ENCODE measurements around the gene CENPM. TPM values are rescaled to one million over a fixed set of nuclear protein-coding genes. Genes with fewer than 3 reads are reported as not detected.

CENPM gene
- polyA plus RNA-seq, 4 donors = 10.3 to 15.6 (median 11.6) TPM

- peak in 1 of 4 donors; percentile 42 for DNase-seq (ENCODE audit: low read depth in 4 of 4, low spot score in 3 of 4)
Observed at GRCh38 chr22:41915035-41915785, 31.7 kb downstream of the CENPM start, which contains the start of gene SHISA8. SHISA8 (minus strand) TSS chr22:41915074; CDS start chr22:41914667, 407 bp downstream.

- no peak for DNase-seq (ENCODE audit: low read depth in 4 of 4, low spot score in 3 of 4)
Observed at GRCh38 chr22:41914611-41915034, 32.3 kb downstream of the CENPM start.

GRCh38 chr22:41913842-41914534 is 33.0 kb downstream of the CENPM start:
- DNase-seq (ENCODE audit: low read depth in 4 of 4, low spot score in 3 of 4) = no peak

GRCh38 chr22:41913040-41913719 is 33.8 kb downstream of the CENPM start:
- DNase-seq (ENCODE audit: low read depth in 4 of 4, low spot score in 3 of 4) = no peak

DNA sequence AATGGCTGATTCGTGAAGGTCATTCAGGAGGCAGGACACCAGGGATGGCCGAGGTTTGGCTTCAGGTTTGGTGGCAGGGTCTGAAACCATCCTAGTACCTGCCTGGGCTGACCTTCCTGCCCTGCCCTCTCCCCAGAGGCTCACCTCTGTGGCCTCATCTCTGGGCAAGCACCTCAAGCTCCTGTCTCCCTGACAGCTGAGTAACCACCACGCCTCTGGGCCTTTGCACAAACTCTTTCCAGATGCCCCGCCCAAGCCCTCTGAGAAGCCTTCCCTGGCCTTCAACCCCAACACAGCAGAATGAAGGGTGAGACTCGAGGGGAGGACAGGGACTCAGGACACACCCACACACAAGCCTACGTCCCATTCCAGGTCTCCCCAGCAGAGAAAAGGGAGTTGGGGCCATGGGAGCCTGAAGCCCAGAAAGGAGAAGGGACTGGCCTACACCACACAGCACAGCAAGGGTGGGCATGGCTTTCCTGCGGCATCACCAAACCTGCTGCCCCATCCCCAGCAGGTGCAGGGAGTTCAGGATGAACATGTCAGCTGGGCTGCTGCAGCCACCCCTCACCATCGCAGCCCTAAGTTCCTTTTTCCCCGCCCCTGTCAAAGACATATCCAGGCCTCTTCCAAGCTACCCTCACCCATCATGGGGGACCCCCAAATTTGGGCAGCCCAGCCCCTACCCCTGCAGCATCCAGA is 34.5 kb downstream of the CENPM start:
- no peak for DNase-seq (ENCODE audit: low read depth in 4 of 4, low spot score in 3 of 4)

- DNase-seq (ENCODE audit: low read depth in 4 of 4, low spot score in 3 of 4) = no peak
Observed at GRCh38 chr22:41911001-41911611, 35.8 kb downstream of the CENPM start.

GRCh38 chr22:41910050-41911000 is 36.6 kb downstream of the CENPM start:
- no peak for DNase-seq (ENCODE audit: low read depth in 4 of 4, low spot score in 3 of 4)

DNA sequence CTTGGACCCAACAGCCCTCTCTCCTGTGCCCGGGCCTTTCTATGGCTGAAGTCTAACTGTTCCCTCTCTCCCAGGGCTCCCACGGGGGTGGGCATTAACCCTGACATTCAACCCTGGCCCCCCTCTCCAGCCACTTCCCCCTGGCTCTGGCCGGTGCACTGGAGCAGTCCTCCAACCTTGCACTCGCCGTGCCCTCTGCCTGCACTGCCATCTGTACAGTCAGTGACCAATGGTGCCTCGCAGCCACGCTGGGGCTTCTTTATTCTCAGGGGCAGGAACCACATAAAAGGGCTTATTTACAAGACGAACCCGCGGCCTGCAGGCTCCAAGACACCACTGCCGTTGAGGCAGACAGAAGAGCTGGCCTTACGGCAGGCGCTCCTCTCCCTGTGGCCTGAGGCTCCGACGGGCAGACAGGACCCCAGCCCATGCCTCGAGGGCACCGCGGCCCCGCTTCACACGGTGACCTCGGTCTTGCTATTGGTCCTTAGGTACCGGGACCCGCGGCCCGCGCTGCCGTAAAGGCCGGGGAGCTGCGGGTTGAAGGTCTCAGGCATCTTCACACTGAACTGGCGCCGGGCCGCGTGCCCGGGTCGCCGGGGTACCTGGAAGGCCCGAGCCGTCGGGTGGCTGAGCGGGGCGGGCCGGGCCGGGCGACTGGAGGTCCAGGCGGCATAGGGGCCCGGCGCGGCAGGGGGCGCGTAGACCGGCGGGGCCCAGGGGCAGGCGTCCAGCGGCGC is 37.5 kb downstream of the CENPM start:
- no peak for DNase-seq (ENCODE audit: low read depth in 4 of 4, low spot score in 3 of 4)

GRCh38 chr22:41908411-41909309 is 38.3 kb downstream of the CENPM start:
- DNase-seq (ENCODE audit: low read depth in 4 of 4, low spot score in 3 of 4) = no peak

- no peak for DNase-seq (ENCODE audit: low read depth in 4 of 4, low spot score in 3 of 4)
Observed at GRCh38 chr22:41907436-41908401, 39.2 kb downstream of the CENPM start.

DNA sequence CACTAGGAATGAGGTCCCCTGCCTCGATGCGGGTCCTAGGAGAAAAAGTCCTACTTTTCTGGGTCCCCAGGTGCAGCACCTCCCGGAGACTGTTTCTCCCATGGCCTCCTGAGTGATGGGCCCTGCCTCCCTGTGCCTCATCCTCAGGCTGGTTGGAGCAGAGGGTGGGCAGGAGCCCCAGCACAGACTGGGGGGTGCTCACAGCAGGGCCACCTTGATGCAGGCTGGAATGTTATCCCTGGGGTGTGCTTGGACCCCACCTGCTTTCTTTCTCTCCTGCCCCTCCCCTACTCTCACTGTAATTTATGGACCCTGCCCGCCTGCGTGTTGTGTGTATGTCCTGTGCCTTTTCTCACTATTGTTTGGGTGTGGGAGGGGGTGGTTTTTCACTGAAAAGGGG is 40.1 kb downstream of the CENPM start:
- DNase-seq (ENCODE audit: low read depth in 4 of 4, low spot score in 3 of 4) = no peak

DNA sequence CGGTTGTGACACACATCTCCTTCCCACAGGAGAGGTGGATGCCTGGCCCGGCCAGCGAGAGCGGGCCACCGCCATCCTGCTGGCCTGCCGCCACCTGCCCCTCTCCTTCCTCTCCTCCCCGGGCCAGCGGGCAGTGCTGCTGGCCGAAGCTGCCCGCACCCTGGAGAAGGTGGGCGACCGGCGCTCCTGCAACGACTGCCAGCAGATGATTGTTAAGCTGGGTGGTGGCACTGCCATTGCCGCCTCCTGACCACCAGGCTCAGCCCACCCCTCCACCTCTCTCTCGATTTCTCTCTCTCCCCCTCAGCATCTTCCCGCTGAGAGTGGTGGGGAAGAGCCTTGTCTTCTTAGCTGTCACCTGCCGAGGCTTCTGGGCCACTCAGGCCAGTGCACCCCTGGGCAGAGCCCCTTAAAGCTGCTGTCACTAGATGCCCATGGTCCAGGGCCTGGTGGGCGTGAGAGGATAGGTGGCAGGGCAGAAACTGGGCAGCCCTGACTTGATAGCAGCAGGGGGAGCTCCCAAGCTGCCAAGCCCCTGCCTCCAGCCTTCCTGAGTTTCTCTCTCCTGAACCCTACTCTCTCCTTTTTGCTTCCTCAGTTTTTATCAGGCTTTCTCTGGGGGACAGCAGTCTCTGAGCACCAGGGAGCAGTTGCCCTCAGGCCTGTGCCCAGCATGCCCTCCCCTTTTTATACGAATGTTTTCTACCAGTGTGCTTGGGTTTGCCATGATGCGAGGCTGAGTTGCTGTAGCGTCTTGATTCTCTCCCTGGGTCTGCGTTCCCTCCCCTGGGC is 41.3 kb downstream of the CENPM start:
- no peak for DNase-seq (ENCODE audit: low read depth in 4 of 4, low spot score in 3 of 4)

DNA sequence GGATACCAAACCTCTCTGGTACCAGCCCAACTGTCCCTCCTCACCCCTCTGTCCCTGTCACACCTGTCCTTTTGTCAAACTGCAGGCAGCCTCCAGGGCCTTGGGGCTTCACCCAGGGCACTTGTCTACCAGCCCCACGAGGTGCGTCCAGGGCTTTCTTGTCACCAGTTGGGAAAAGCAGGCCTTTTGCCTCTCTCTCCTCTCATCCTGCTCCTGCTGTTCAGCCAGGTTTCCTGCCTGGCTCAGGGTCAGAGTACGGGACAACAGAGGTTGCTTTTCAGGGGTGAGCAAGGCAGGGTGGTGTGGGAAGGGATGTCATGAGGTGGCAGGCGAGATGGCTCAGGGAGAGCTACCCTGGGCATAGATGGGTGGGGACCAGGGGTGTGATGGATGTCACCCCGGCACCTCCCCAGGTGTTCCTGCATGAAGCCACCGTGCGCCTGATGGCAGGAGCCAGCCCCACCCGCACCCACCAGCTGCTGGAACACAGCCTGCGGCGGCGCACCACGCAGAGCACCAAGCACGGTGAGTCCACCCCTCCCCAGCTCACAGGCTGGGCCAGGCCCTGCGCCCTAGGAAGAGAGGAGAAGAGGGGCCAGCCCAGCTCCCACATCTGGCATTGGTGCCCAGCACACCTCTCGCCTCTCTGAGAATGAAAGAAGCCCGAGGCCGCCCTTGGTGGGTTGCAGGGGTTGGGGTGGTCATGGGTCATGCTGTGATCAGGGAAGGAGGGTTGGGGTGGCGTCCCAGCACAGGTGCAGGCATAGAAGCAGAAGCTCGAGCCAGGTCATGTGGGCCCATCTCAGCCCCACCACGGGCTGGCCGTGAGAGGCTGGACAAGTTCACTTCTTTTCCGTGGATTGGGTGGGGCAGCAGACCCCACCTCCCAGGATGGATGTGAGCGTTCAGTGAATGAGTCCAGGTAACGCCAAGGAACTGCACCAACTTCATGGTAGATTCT is 42.2 kb downstream of the CENPM start:
- no peak for DNase-seq (ENCODE audit: low read depth in 4 of 4, low spot score in 3 of 4)

DNA sequence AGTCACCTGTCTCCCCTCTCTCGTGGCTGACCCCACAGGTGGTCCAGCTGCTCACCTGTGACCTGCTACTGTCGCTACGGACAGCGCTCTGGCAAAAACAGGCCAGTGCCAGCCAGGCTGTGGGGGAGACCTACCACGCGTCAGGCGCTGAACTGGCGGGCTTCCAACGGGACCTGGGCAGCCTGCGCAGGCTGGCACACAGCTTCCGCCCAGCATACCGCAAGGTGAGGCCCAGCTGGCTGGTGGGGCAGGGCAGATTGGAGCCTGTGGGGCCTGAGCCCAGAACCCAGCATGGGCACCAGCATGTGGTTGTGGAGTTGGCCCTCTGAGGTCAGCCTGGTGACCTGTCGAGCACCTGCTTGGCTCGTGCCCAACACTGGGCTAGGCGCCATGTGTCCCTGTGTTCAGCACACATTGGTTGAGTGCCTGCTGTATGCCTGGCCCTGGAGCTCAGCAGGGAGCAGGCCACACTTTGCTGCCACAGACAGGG is 44.0 kb downstream of the CENPM start:
- DNase-seq (ENCODE audit: low read depth in 4 of 4, low spot score in 3 of 4) = no peak
